Activated naive CD4-positive, alpha-beta T cell treated with anti-CD3 and anti-CD28 coated beads, Interleukin-2, amount 50 U/mL, for 72 hours (primary cell): ENCODE results near the gene PPA1. TPM values are rescaled to one million over a fixed set of nuclear protein-coding genes. Genes with fewer than 3 reads are reported as not detected.
"Not testable (repeated sequence)": the region's sequence is repeated elsewhere in the genome, so short reads cannot be mapped to it uniquely, and the experiment has no call there.

Experiments
- ATAC-seq, 2 donors: fragments of 150-1000 bp; cut with Tn5 transposase; 2 replicates each; pipeline ENCODE4 v1.10.0; 2021; ENCODE audit warnings: mild to moderate bottlenecking in 2 of 2, moderate library complexity in 2 of 2
- DNase-seq, 2 donors: peaks; one replicate each; pipeline ENCODE4 v3.0.0; 2021 to 2022; ENCODE audit warnings: low spot score in 2 of 2
- H3K27ac Mint-ChIP-seq, 2 donors: one replicate each; pipeline ENCODE4 v1.8.0; 2022; ENCODE audit warnings: mild to moderate bottlenecking in 2 of 2, mixed read lengths in 2 of 2
- H3K36me3 Mint-ChIP-seq, 2 donors: one replicate each; pipeline ENCODE4 v1.8.0; 2022; ENCODE audit warnings: mixed read lengths in 2 of 2
- H3K9me3 Mint-ChIP-seq, 2 donors: one replicate each; pipeline ENCODE4 v1.8.0; 2022; ENCODE audit warnings: mixed read lengths in 2 of 2
- total RNA-seq, 2 donors: library from RNA; stranded (reverse); gene quantifications; one replicate each; pipeline ENCODE4 v1.2.3, GENCODE V29; 2022

PPA1 gene
- total RNA-seq, 2 donors from 2014 or later, result 233 to 258 TPM

GRCh38 chr10:70260259-70260658 is 27.0 kb upstream of the PPA1 start:
- peaks cover 9 to 11% of the 10 kb centered on the region in 2 donors for H3K36me3 Mint-ChIP-seq
- H3K9me3 Mint-ChIP-seq, result peaks cover 5 to 7% of the 10 kb centered on the region in 2 donors
- ATAC-seq (no peak), DNase-seq (no peak)
- H3K27ac Mint-ChIP-seq, result no peak overlapping the region

- DNase-seq (no peak), ATAC-seq (no peak)
- Mint-ChIP-seq H3K9me3 (peaks cover 5 to 7% of the 10 kb centered on the region in 2 donors), H3K36me3 (peaks cover 9 to 11% of the 10 kb centered on the region in 2 donors), H3K27ac (no peak overlapping the region)
Observed at GRCh38 chr10:70258216-70258615, 25.0 kb upstream of the PPA1 start.

DNA sequence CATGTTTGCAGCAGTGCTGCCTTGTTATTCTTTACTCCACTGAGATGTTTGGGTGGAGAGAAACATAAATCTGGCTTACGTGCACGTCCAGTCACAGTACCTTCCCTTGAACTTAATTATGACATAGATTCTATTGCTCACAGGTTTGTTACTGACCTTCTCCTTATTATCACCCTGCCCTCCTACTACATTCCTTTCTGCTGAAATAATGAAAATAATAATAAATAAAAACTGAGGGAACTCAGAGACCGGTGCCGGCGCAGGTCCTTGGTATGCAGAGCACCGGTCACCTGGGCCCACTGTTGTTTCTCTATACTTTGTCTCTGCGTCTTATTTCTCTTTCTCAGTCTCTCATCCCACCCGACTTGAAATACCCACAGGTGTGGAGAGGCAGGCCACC is 24.6 kb upstream of the PPA1 start:
- ATAC-seq, H3K9me3 Mint-ChIP-seq, H3K27ac Mint-ChIP-seq, DNase-seq: not testable (repeated sequence)
- H3K36me3 Mint-ChIP-seq, result peaks cover 9 to 11% of the 10 kb centered on the region in 2 donors

DNA sequence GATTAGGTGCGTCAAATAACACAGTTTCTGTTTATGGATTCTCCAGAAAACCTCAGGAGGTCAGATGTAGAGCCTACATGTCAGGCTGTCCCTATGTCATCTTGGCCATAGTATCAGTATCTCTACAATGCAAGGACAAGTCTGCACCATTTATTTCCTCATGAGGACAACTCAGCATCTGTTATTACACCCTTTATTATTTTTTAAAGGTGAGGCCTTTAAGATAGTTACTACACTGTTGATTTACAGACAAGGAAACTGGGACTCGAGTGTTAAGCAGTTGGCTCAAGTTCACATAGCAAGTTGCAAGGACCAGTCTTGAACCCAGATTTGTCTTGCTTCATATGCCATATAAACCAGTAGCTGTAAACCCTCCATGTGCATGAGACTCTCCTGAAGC is 23.2 kb upstream of the PPA1 start:
- peaks cover 5 to 7% of the 10 kb centered on the region in 2 donors for H3K36me3 Mint-ChIP-seq

GRCh38 chr10:70255329-70256299 is 22.4 kb upstream of the PPA1 start:
- Mint-ChIP-seq H3K9me3 (no peaks in the 10 kb centered on the region), H3K27ac (no peak overlapping the region), H3K36me3 (no peaks in the 10 kb centered on the region)
- DNase-seq, result no peak
- ATAC-seq, result peak; percentile 67 to 71

More for the DNA sequence above, 23.2 kb upstream of the PPA1 start:
- Mint-ChIP-seq H3K27ac (no peak overlapping the region), H3K9me3 (peaks cover 5 to 7% of the 10 kb centered on the region in 2 donors)
- ATAC-seq (no peak), DNase-seq (no peak)

- DNase-seq (peak in 1 of 2 donors; percentile 11), ATAC-seq (no peak)
- no peaks in the 10 kb centered on the region for H3K9me3 Mint-ChIP-seq
- no peaks in the 10 kb centered on the region for H3K36me3 Mint-ChIP-seq
- H3K27ac Mint-ChIP-seq, result no peak overlapping the region
Observed at GRCh38 chr10:70254778-70255328, 21.6 kb upstream of the PPA1 start.

GRCh38 chr10:70253878-70254765 is 20.9 kb upstream of the PPA1 start:
- no peak overlapping the region for H3K27ac Mint-ChIP-seq
- H3K36me3 Mint-ChIP-seq, result no peaks in the 10 kb centered on the region
- ATAC-seq (no peak), DNase-seq (no peak)
- H3K9me3 Mint-ChIP-seq, result no peaks in the 10 kb centered on the region

DNA sequence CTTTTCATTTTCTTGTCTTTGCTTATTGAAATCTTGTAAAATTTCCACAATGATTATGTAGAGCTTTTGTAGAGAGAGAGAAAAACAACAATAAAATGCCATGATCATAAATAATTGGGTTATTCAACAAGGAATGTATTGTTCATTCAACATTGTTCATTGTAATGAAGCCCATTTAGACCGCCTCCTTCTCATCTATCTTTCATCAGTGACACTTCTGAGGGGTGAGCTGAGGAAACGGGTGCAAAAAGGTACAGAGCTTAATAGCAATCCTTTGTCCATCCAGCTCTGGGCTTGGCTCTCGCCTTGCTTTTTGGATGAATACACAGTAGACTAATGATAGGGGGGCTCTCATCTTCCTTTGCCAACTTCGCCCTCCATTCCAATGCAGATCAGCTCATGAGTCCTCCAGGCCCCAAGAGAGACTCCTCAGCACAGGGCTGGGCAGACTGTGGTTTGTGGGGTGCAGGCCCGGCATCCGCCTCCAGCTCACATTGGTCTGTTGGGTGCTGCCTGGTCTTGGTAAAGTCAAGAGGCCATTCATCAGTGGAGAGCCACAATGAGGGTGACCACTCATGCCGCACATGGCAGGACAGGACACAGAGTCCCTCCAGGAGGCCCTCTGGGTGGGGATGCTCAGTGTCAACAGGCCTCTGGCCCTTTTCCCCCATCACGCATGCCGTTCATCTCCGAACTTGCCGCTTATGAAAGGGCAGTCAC is 17.9 kb upstream of the PPA1 start:
- no peak overlapping the region for H3K27ac Mint-ChIP-seq
- no peak for ATAC-seq
- no peaks in the 10 kb centered on the region for H3K36me3 Mint-ChIP-seq
- DNase-seq, result no peak
- H3K9me3 Mint-ChIP-seq, result no peaks in the 10 kb centered on the region

GRCh38 chr10:70247360-70247759 is 14.1 kb upstream of the PPA1 start:
- no peak for ATAC-seq
- Mint-ChIP-seq H3K9me3 (no peaks in the 10 kb centered on the region), H3K27ac (no peak overlapping the region), H3K36me3 (no peaks in the 10 kb centered on the region)
- no peak for DNase-seq

DNA sequence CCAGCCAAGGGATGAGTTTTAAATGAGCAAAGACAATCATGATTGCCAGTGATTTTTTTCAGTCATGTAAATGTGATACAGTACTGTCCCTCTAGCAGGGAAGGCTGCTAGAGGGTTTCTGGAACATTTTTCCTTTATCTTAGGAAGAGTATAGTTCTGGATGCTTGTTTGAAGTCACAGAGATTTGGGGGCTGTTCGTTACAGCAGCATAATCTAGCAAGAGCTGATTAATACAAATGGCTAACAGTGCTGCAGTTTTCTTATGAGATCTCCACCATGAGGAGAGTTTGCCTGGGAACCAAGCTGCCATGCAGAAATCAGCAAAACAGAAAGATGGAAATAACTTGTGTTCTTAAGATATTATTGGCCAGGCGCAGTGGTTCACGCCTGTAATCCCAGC is 7.9 kb upstream of the PPA1 start:
- H3K36me3 Mint-ChIP-seq, result no peaks in the 10 kb centered on the region
- DNase-seq (no peak), ATAC-seq (no peak)
- H3K9me3 Mint-ChIP-seq, result peaks cover 0 to 4% of the 10 kb centered on the region in 2 donors
- no peak overlapping the region for H3K27ac Mint-ChIP-seq

GRCh38 chr10:70239986-70240385 is 6.8 kb upstream of the PPA1 start:
- not testable (repeated sequence) for H3K36me3 Mint-ChIP-seq, H3K27ac Mint-ChIP-seq, H3K9me3 Mint-ChIP-seq, ATAC-seq, DNase-seq

GRCh38 chr10:70239077-70239976 is 6.1 kb upstream of the PPA1 start:
- not testable (repeated sequence) for H3K36me3 Mint-ChIP-seq, DNase-seq, ATAC-seq, H3K27ac Mint-ChIP-seq, H3K9me3 Mint-ChIP-seq

GRCh38 chr10:70237958-70238536 is 4.8 kb upstream of the PPA1 start:
- H3K36me3 Mint-ChIP-seq, ATAC-seq, DNase-seq, H3K9me3 Mint-ChIP-seq: not testable (repeated sequence)
- peak overlapping the region in 1 of 2 donors; percentile 37 for H3K27ac Mint-ChIP-seq

DNA sequence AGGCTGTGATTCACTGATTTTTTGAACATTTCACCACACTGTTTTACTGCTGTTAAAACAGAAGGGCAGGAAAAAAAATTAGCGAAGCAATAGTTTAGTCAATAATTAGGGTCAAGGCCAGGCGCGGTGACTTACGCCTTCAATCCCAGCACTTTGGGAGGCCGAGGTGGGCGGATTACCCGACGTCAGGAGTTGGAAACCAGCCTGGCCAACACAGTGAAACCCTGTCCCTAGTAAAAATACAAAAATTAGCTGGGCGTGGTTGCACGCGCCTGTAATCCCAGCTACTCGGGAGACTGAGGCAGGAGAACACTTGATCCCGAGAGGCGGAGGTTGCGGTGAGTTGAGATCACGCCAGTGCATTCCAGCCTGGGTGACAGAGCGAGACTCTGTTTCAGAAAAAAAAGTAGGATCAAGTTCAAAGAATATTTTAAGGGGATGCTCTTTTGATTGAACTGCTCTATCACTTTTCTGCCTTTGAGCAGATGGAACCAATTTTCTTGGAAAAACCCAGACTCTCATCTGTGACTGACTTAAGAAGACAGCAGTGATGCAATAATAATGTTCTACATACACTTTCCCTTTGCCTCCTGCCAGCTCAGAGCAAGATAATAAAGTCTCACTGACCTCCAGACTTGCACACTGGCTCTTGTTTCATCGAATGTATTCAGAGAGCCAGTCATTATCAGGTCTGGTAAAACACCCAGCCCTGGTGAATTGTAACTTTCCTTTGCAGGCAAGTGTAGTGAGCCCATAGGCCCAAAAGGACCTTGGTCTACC is 1.6 kb upstream of the PPA1 start:
- H3K27ac Mint-ChIP-seq, result no peak overlapping the region
- ATAC-seq, result no peak
- H3K36me3 Mint-ChIP-seq, result peaks cover 11 to 16% of the 10 kb centered on the region in 2 donors
- no peak for DNase-seq
- no peaks in the 10 kb centered on the region for H3K9me3 Mint-ChIP-seq
